K562 (cell line): ENCODE data around the gene RIN3. TPM values are rescaled to one million over a fixed set of nuclear protein-coding genes. Genes with fewer than 3 reads are reported as not detected.

Experiments used
- ATAC-seq: fragments of 200-7000 bp; cut with Tn5 transposase; 3 replicates; pipeline ENCODE4 v1.9.1; 2020; ENCODE audit warnings: moderate library complexity
- BruUV-seq: library from RNA; stranded (reverse); fragments of 400-500 nt; replicated peaks from 2 replicates; lab custom pipeline; 2021; lab: Mats Ljungman, UMichigan
- CTCF ChIA-PET: fragments of 300-600 bp; formaldehyde crosslinking; extraction: SDS; loops from one replicate; lab custom pipeline; 2021; ENCODE audit warnings: low intra/inter-chr PET ratio; lab: Yijun Ruan, JAX
- POLR2A ChIA-PET: fragments of 300-600, 350-650 bp; sonication (Branson Sonifier 250); formaldehyde crosslinking; extraction: SDS; loops from one replicate; lab custom pipeline; 2021; ENCODE audit warnings: antibody characterized with exemption, inconsistent platforms; lab: Yijun Ruan, JAX
- DNase-seq, 4 experiments: peaks; one replicate each; pipeline versions ENCODE4 v3.0.0 to v3.0.0-alpha.2; 2011 to 2018; ENCODE audit warnings: low spot score in 3 of 4, mixed read lengths in 3 of 4; ENCODE audit errors: extremely low read depth in 1 of 4
- FAIRE-seq: peaks from 2 replicates; lab custom pipeline; 2011; peaks lifted over from hg19 to GRCh38; lab: Jason Lieb, UNC
- H2AFZ ChIP-seq: 2 replicates; pipeline ENCODE4 v1.6.0; 2011; ENCODE audit warnings: low read depth, low read length, control low read depth, inconsistent platforms
- H3K27ac ChIP-seq: fragments of 200-600 bp; 3 replicates; pipeline ENCODE4 v1.8.0; 2011; ENCODE audit warnings: low read depth, mild to moderate bottlenecking, control low read depth, inconsistent platforms, low read length, moderate library complexity, mixed read lengths; ENCODE audit errors: extremely low read depth
- H3K27me3 ChIP-seq, 2 experiments: fragments of 300-600 bp in 1 of 2; 2 replicates in 1 of 2; 3 replicates in 1 of 2; pipeline versions ENCODE4 v1.6.0 to v1.8.0; 2011; ENCODE audit warnings: inconsistent platforms in 2 of 2, low read length in 2 of 2, mild to moderate bottlenecking in 1 of 2, mixed read lengths in 1 of 2, moderate library complexity in 1 of 2; ENCODE audit not compliant: control insufficient read depth in 2 of 2, insufficient read depth in 2 of 2
- H3K36me3 ChIP-seq: fragments of 300-600 bp; 3 replicates; pipeline ENCODE4 v1.8.0; 2011; ENCODE audit warnings: mild to moderate bottlenecking, low read length, inconsistent platforms; ENCODE audit not compliant: control insufficient read depth, insufficient read depth
- H3K4me1 ChIP-seq, 2 experiments: fragments of 200-600 bp in 1 of 2; replicated peaks in 1 of 2; 2 replicates in 1 of 2; 3 replicates in 1 of 2; pipeline versions ENCODE4 v1.5.1 to v1.8.0; 2011; ENCODE audit warnings: inconsistent platforms in 2 of 2, low read length in 2 of 2, mild to moderate bottlenecking in 1 of 2, mixed read lengths in 1 of 2, moderate library complexity in 1 of 2; ENCODE audit not compliant: control insufficient read depth in 2 of 2, insufficient read depth in 2 of 2
- H3K4me2 ChIP-seq: 2 replicates; pipeline ENCODE4 v1.6.1; 2011; ENCODE audit warnings: low read length, control low read depth, inconsistent platforms, mixed read lengths; ENCODE audit not compliant: insufficient read depth
- H3K4me3 ChIP-seq: fragments of 200-600 bp; sonication (generic), shearing (Covaris generic); 2 replicates; pipeline ENCODE4 v1.5.1; 2016; ENCODE audit warnings: control low read depth, inconsistent platforms
- H3K79me2 ChIP-seq: fragments of 200-600 bp; 3 replicates; pipeline ENCODE4 v1.8.0; 2011; ENCODE audit warnings: low read length, inconsistent platforms; ENCODE audit not compliant: control insufficient read depth, insufficient read depth
- H3K9ac ChIP-seq, 2 experiments: 2 replicates each; pipeline versions ENCODE4 v1.6.0 to v1.6.1; 2011; ENCODE audit warnings: low read depth in 2 of 2, low read length in 2 of 2, control low read depth in 1 of 2, inconsistent platforms in 1 of 2, mild to moderate bottlenecking in 1 of 2, mixed read lengths in 1 of 2; ENCODE audit not compliant: insufficient read depth in 1 of 2
- H3K9me1 ChIP-seq: one replicate; pipeline ENCODE4 v1.6.0; 2011; ENCODE audit warnings: inconsistent platforms, mild to moderate bottlenecking, low read length, moderate library complexity; ENCODE audit not compliant: control insufficient read depth, insufficient read depth
- H3K9me3 ChIP-seq: replicated peaks from 2 replicates; pipeline ENCODE4 v1.5.1; 2011; ENCODE audit warnings: low read depth, low read length, inconsistent platforms; ENCODE audit not compliant: control insufficient read depth, insufficient read depth
- H4K20me1 ChIP-seq: replicated peaks from 2 replicates; pipeline ENCODE4 v1.6.1; 2011; ENCODE audit warnings: low read length, inconsistent platforms, mixed read lengths; ENCODE audit not compliant: control insufficient read depth, insufficient read depth
- BMI1 ChIP-seq: fragments of 150-350 bp; IDR thresholded peaks from 2 replicates; pipeline ENCODE4 v1.6.1; 2014; ENCODE audit warnings: low read length
- C11orf30 ChIP-seq: fragments of 450-650 bp; IDR thresholded peaks from 2 replicates; pipeline ENCODE4 v1.6.1; 2016; ENCODE audit warnings: low read depth, mild to moderate bottlenecking
- CBX5 ChIP-seq: IDR thresholded peaks from 2 replicates; pipeline ENCODE4 v1.6.1; 2014; ENCODE audit warnings: low read depth, borderline replicate concordance
- EGR1 ChIP-seq: fragments of 450-650 bp; conservative IDR thresholded peaks from 2 replicates; pipeline ENCODE4 v1.6.1; 2017; ENCODE audit warnings: mild to moderate bottlenecking
- ESRRA ChIP-seq: fragments of 450-650 bp; IDR thresholded peaks from 2 replicates; pipeline ENCODE4 v1.6.1; 2014; ENCODE audit warnings: low read depth, mild to moderate bottlenecking, moderate library complexity, borderline replicate concordance
- KDM2B ChIP-seq: fragments of 250-450 bp; sonication (Bioruptor Pico); IDR thresholded peaks from 2 replicates; pipeline ENCODE4 v1.8.0; 2021; ENCODE audit warnings: mild to moderate bottlenecking, moderate library complexity
- MAFF ChIP-seq: IDR thresholded peaks from 2 replicates; pipeline ENCODE4 v1.6.1; 2012; ENCODE audit warnings: low read length, improper control_type of control experiment
- MAFG ChIP-seq: fragments of 450-650 bp; conservative IDR thresholded peaks from 2 replicates; pipeline ENCODE4 v1.6.1; 2016; ENCODE audit warnings: missing genetic modification characterization, missing compliant biosample characterization
- MAFK ChIP-seq: IDR thresholded peaks from 2 replicates; pipeline ENCODE4 v1.6.1; 2011; ENCODE audit warnings: low read length, improper control_type of control experiment
- MXI1 ChIP-seq: IDR thresholded peaks from 2 replicates; pipeline ENCODE4 v1.6.1; 2011; ENCODE audit warnings: low read depth, mild to moderate bottlenecking, improper control_type of control experiment, low read length
- PML ChIP-seq: IDR thresholded peaks from 2 replicates; pipeline ENCODE4 v1.6.1; 2012; ENCODE audit warnings: low read length, inconsistent platforms
- POLR2A ChIP-seq: fragments of 450-650 bp; conservative IDR thresholded peaks from 2 replicates; pipeline ENCODE4 v1.6.1; 2016
- POLR2AphosphoS5 ChIP-seq: IDR thresholded peaks from 2 replicates; pipeline ENCODE4 v1.6.1; 2011; ENCODE audit warnings: mild to moderate bottlenecking, low read depth, low read length, moderate library complexity; ENCODE audit not compliant: control insufficient read depth, insufficient read depth
- PTBP1 ChIP-seq: fragments of 200-400 bp; formaldehyde crosslinking; IDR thresholded peaks from 2 replicates; pipeline ENCODE4 v1.6.1; 2017; ENCODE audit warnings: low read depth, low read length
- RBFOX2 ChIP-seq: fragments of 200-400 bp; formaldehyde crosslinking; IDR thresholded peaks from 2 replicates; pipeline ENCODE4 v1.6.1; 2017; ENCODE audit warnings: low read depth, mild to moderate bottlenecking, low read length, moderate library complexity
- RBM22 ChIP-seq: fragments of 200-400 bp; formaldehyde crosslinking; IDR thresholded peaks from 2 replicates; pipeline ENCODE4 v1.6.1; 2018; ENCODE audit warnings: low read length, low read depth; ENCODE audit not compliant: poor library complexity, severe bottlenecking
- RFX1 ChIP-seq: fragments of 450-650 bp; IDR thresholded peaks from 2 replicates; pipeline ENCODE4 v1.6.1; 2016; ENCODE audit warnings: mild to moderate bottlenecking, moderate library complexity
- SIRT6 ChIP-seq: IDR thresholded peaks from one replicate; pipeline ENCODE4 v1.6.1; 2012; ENCODE audit warnings: low read depth, mild to moderate bottlenecking, control low read depth, inconsistent platforms, low read length, moderate library complexity
- SP1 ChIP-seq: sonication (generic); formaldehyde crosslinking; IDR thresholded peaks from 2 replicates; pipeline ENCODE4 v1.8.1; 2022; ENCODE audit warnings: mild to moderate bottlenecking, missing genetic modification reagents
- STAT5A ChIP-seq: IDR thresholded peaks from 2 replicates; pipeline ENCODE4 v1.6.1; 2012; ENCODE audit warnings: low read length, inconsistent platforms, borderline replicate concordance
- TBP ChIP-seq: optimal IDR thresholded peaks from 2 replicates; pipeline ENCODE3; 2011; ENCODE audit warnings: low read depth, low read length, improper control_type of control experiment
- TEAD4 ChIP-seq, 2 experiments: sonication (generic) in 1 of 2; formaldehyde crosslinking in 1 of 2; IDR thresholded peaks; 2 replicates each; pipeline versions ENCODE4 v1.6.1 to v1.8.0; 2012 to 2022; ENCODE audit warnings: borderline replicate concordance in 1 of 2, inconsistent platforms in 1 of 2, low read length in 1 of 2, mild to moderate bottlenecking in 1 of 2, missing genetic modification reagents in 1 of 2
- YY1 ChIP-seq, 3 experiments: IDR thresholded peaks; 2 replicates each; pipeline ENCODE4 v1.6.1; 2011; ENCODE audit warnings: low read length in 2 of 3, mild to moderate bottlenecking in 2 of 3, moderate library complexity in 2 of 3, borderline replicate concordance in 1 of 3, control low read depth in 1 of 3, low read depth in 1 of 3; ENCODE audit not compliant: insufficient read depth in 3 of 3, insufficient replicate concordance in 2 of 3, control insufficient read depth in 1 of 3, insufficient read length in 1 of 3; ENCODE audit errors: extremely low read depth in 1 of 3
- ZKSCAN8 ChIP-seq: fragments of 200-800 bp; sonication (Bioruptor generic); IDR thresholded peaks from 2 replicates; pipeline ENCODE4 v1.6.1; 2016; ENCODE audit warnings: missing genetic modification characterization, missing compliant biosample characterization
- ZNF263 ChIP-seq: sonication (generic); formaldehyde crosslinking; IDR thresholded peaks from 2 replicates; pipeline ENCODE4 v1.8.0; 2022; ENCODE audit warnings: mild to moderate bottlenecking, missing genetic modification reagents, borderline replicate concordance
- WGBS: fragments of 100-300 bp; shearing (Covaris generic); methylation state at CpG from one replicate; pipeline ENCODE4 v1.1.6; 2016; ENCODE audit warnings: low coverage, mixed read lengths; ENCODE audit not compliant: insufficient coverage; ENCODE audit errors: missing lambda C conversion rate; 5-methylcytosine and 5-hydroxymethylcytosine counted together
- in situ Hi-C: fragments of 300-500 bp; cut with MboI; formaldehyde crosslinking; loops from 4 replicates; pipeline ENCODE4 v1.15.0; 2018; ENCODE audit warnings: inconsistent platforms, mixed read lengths
- intact Hi-C: fragments of 100-400 bp; cut with micrococcal nuclease; formaldehyde crosslinking; loops from 2 replicates; pipeline ENCODE4 v1.14.2; 2022
- polyA plus RNA-seq, 8 experiments: library from polyadenylated mRNA; depleted of rRNA in 4 of 8; stranded (reverse) in 5 of 8; unstranded in 3 of 8; fragments of >200 nt; fragmentation: Nextera tagmentation in 2 of 8; fragmentation: Illumina TruSeq in 1 of 8; extraction: Ambion mirVana in 2 of 8; extraction: Trizol in 1 of 8; gene quantifications; 2 replicates each; pipeline versions ENCODE4 v1.2.1 to v1.2.3, GENCODE V29; 2011 to 2014; ENCODE audit warnings: inconsistent platforms in 1 of 8, missing spikeins in 1 of 8
- total RNA-seq, 7 experiments: library from RNA; depleted of rRNA in 6 of 7; stranded (reverse); fragments of >200 nt in 6 of 7; fragmentation: Illumina TruSeq in 2 of 7; extraction: Trizol in 2 of 7; gene quantifications; 2 replicates each; pipeline versions ENCODE4 v1.2.1 to v1.2.3, GENCODE V29; 2011 to 2021; ENCODE audit warnings: low replicate concordance in 1 of 7

RIN3 gene
- total and polyA plus RNA-seq, 9 of the 15 experiments (the other 6 are each of a cell fraction or from before 2014, with no cell fraction given): 0.01 to 0.49 (median 0.08) TPM; not detected in 5

DNA sequence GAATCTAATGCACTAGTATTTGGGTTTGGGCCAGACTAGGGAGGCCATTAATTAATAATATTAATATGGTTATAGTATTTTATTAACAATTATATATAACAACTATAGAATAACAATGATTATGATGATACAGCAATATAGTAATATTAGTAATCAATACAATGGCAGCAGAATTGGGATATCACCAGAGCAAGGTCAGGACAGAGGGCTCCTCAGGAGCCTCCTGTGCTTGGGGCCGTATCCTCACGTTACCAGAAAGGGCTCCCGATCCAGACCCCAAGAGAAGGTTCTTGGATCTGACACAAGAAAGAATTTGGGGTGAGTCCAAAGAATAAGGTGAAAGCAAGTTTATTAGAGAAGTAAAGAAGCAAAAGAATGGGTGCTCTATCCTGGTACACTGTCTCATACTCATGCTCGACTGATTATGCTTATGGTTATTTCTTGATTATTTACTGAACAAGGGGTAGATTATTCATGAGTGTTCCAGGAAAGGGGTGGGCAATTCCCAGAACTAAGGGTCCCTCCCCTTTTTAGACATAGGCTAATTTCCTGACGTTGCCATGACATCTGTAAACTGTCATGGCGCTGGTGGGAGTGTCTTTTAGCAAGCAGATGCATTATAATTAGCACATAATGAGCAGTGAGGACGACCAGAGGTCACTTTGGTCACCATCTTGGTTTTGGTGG lies 61.6 kb downstream of the RIN3 start:
- H3K4me1 ChIP-seq: no peaks in the 10 kb centered on the region; a peak in 2 of 5 replicates
- H2AFZ ChIP-seq: 0 out of 2 replicates have a peak overlapping the region, but pooled peaks have one; percentile 59
- intact Hi-C loops: no loop called here
- no peaks in the 10 kb centered on the region; a peak in 1 of 5 replicates for H3K27me3 ChIP-seq
- H3K36me3 ChIP-seq: no peaks in the 10 kb centered on the region
- peak; percentile 35 for FAIRE-seq
- H3K9me1 ChIP-seq: no peaks in the 10 kb centered on the region
- 2% methylated on average over 7 of the region's 7 CpGs for WGBS
- H3K4me3 ChIP-seq: no peak overlapping the region
- no peaks in the 10 kb centered on the region for H4K20me1 ChIP-seq
- ATAC-seq: peak; percentile 64
- no TSS peak for BruUV-seq
- no peaks in the 10 kb centered on the region for H3K9me3 ChIP-seq
- no peak overlapping the region for H3K9ac ChIP-seq
- no peak overlapping the region for H3K4me2 ChIP-seq
- CTCF ChIA-PET: no interaction called here
- in situ Hi-C loops: no loop called here
- DNase-seq: peak in 2 of 4 experiments; percentile 12 to 55
- H3K79me2 ChIP-seq: no peaks in the 10 kb centered on the region
- POLR2A ChIA-PET: no interaction called here
- no peak overlapping the region; the same call in 2 of the 3 replicates for H3K27ac ChIP-seq
- TF ChIP-seq POLR2A (peak; percentile 61; the same call in 1 of the 2 replicates), PML (peak; percentile 81; the same call in 1 of the 2 replicates), EGR1 (0 out of 2 replicates have a peak, but pooled peaks have one; percentile 17), RFX1 (peak; percentile 89), ESRRA (peak; percentile 87), MXI1 (no peak; the same call in 1 of the 2 replicates), STAT5A (peak; percentile 88), MAFG (tag) (peak; percentile 66), PTBP1 (0 out of 2 replicates have a peak, but pooled peaks have one; percentile 74), POLR2AphosphoS5 (peak; percentile 77; the same call in 1 of the 2 replicates), KDM2B (CRISPR knock-in tag) (no peak), MAFF (peak; percentile 59; the same call in 1 of the 2 replicates), ZNF263 (CRISPR knock-in tag) (no peak), ZKSCAN8 (no peak), TEAD4 (IDR thresholded peaks at IDR 0.05; ENCODE audit: low read length) (peak; percentile 25; the same call in 1 of the 2 replicates), TEAD4 (CRISPR knock-in tag; IDR thresholded peaks at IDR 0.05; ENCODE audit: borderline replicate concordance) (no peak), RBM22 (no peak), TBP (peak; percentile 65), SIRT6 (no peak), SP1 (CRISPR knock-in tag) (peak; percentile 59; the same call in 1 of the 2 replicates), CBX5 (no peak), RBFOX2 (0 out of 2 replicates have a peak, but pooled peaks have one; percentile 25), BMI1 (peak; percentile 58; the same call in 1 of the 2 replicates), YY1 (IDR thresholded peaks at IDR 0.05; ENCODE audit: borderline replicate concordance in 1 of 3, control insufficient read depth in 1 of 3, extremely low read depth in 1 of 3, insufficient read depth in 3 of 3, insufficient read length in 1 of 3, insufficient replicate concordance in 2 of 3, low read depth in 1 of 3, low read length in 2 of 3) (peak in 1 of 3 experiments; percentile 68), C11orf30 (peak; percentile 58), MAFK (peak; percentile 36; the same call in 1 of the 2 replicates)
